GM10266 (cell line): Measurements from ENCODE around the gene TMEM269.

Source experiments
- DNase-seq: peaks from one replicate; pipeline ENCODE4 v3.0.0; 2012; ENCODE audit errors: extremely low spot score
- CTCF ChIP-seq: IDR thresholded peaks from 2 replicates; pipeline ENCODE4 v1.5.1; 2012; ENCODE audit warnings: mild to moderate bottlenecking, low read depth; ENCODE audit not compliant: control insufficient read depth, insufficient read depth; ENCODE audit errors: missing control alignments

Gene TMEM269

DNA sequence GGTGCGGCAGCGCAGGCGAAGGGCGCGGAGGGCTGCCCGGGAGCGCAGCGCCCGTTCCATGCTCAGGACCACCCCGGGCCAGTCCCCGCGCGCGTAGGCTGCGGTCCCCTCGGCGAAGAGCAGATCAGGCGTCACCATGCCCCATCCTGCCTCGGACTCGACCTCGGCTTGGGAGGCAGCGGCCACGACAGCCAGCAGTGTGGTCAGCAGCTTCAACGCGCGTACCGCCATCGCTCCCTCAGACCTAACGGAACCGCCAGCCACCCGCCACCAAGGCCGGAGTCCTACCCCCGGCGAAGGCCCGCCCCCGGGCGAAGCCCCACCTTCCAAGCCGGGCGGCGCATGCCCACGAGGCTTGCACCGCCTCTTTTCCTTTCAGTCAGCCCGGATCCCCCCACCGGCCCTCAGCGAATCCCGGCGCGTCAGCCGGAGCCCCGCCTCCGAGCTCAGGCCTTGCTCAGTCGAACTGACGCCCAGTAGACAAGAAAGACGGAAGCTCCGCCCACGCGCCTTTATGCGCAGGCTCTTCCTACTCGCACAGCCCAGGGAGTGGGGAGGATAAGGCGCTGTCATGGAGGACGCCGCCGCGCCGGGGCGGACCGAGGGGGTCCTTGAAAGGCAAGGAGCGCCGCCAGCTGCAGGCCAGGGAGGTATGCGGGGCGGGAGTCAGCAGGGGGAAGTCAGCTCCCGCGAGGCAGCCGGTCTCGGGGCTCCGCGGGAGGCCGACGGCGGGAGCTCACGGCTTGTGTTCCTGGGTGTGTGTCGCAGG, 17.9 kb upstream of the TMEM269 start, which contains the start of the genes C1orf50 and P3H1:
C1orf50 (plus strand) TSS at position 509 of the 769 bp plus-strand sequence; CDS start at position 572, 63 bp downstream.
P3H1 (minus strand) TSS at position 288 of the 769 bp plus-strand sequence; CDS start at position 231, 57 bp downstream.
- peak; percentile 97 for DNase-seq
- no peak for TF ChIP-seq CTCF

- no peak for DNase-seq
- TF ChIP-seq CTCF: no peak
Observed at GRCh38 chr1:42767510-42768000, 17.2 kb upstream of the TMEM269 start.

DNA sequence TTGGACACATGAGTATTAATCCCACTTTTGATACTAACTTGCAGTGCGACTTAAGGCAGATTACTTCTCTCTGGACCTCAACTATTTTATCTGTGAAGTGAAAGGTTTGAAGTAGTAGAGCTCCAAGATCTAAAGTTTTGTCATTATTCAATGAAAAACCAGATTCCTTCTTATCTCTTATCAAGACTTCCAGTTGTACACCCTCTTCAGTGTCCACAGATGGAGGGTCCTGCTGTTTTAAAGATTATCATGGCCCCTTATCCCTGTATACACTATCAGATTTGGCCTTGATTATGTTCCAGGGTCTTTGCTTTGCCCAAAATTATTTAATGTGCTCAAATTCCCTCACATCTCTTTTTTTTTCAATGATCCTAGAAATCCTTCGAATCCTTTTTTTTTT, 16.6 kb upstream of the TMEM269 start:
- no peak for TF ChIP-seq CTCF
- no peak for DNase-seq

GRCh38 chr1:42769811-42770210, 15.0 kb upstream of the TMEM269 start:
- no peak for DNase-seq
- TF ChIP-seq CTCF: no peak

DNA sequence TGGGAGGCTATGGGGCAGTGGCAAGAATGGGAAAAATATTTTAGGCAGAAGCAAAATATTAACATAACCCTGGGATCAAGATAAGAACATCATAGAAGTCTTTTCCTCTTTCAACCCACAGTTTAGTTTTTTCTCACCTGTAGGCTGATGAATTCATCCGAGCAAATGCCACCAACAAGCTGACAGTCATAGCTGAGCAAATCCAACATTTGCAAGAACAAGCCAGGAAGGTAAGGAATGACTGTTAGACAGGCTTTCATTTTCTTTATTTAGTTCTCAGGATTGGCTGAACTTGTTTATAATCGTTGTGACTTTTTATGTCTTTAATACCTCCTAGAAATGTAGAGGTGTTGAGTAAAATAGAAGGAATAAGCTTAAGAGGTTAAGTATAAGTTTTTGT, 11.4 kb upstream of the TMEM269 start:
- DNase-seq: no peak
- no peak for TF ChIP-seq CTCF

DNA sequence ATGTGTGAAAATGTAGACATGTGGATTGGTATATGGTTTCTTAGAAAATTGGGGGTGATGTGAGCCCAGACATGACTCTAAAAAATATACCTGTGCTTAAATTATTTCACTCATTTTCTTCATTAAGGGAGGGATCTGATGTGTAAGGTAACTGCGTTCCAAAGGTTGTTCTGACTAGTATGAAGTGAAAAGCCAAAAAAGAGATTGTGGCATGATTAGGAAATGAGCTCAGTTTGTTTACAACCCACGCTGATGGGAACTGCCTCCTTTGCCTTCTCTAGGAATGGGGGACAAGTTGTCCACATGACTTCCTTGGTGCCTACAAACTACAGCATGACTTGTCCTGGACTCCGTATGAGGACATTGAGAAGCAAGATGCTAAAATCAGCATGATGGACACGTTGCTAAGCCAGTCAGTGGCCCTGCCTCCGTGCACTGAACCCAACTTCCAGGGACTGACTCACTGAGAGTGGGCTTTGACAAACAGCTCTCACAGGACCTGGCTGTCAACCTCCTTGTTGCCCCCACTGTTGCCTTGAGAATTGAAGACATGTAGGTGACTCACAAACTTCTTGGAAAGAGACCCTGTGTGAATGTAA, 9.8 kb upstream of the TMEM269 start:
- DNase-seq: no peak
- no peak for TF ChIP-seq CTCF

DNA sequence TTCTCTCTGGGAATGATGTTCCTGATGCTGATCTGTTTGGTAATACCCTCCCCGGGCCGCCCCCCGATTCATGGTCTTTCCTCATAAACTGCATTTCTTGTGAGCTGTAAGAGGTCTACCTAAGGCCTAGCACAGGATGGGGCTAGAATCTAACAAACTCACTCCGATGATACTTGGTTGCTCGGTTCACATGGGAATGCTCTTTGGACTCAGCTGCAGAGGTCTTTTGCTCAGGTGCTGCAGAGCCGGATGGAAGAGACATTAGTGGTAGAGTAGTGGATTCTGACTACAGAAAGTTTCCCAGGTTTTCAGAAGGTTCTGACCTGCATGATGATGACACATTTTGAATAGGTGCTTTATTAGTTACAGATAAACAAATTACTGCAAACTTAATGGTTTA, 8.3 kb upstream of the TMEM269 start:
- no peak for TF ChIP-seq CTCF
- no peak for DNase-seq
